ENCODE measurements around the gene VAMP8.
"Not testable (repeated sequence)": the region's sequence is repeated elsewhere in the genome, so short reads cannot be mapped to it uniquely, and the experiment has no call there.

Gene VAMP8

DNA sequence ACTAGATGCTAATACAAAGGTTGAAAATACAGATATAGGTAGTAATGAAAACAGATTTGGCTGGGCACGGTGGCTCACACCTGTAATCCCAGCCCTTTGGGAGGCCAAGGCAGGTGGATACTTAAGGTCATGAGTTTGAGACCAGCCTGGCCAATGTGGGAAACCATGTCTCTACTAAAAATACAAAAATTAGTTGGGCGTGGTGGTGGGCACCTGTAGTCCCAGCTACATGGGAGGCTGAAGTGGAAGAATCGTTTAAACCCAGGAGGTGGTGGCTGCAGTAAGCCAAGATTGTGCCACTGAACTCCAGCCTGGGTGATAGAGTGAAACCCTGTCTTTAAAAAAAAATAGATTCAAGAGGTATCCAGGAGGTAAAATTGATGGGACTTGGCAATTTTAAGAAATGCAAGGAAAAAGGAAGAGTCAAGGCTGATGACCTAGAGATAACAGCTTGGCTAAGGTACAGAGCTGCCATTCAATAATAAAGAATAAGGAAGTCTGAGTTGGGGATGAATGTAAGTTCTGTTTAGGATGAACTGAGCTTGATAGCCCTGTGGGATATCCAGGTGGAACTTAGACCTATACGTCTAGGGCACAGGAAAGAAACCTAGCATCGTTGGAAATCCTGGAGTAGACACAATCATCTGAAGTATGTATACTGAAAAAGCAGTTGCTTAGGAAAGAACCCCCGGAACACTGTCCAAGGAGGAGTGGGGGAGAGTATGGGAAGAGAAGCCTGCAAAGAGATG, 29.4 kb upstream of the VAMP8 start:
- DNase-seq = no peak

DNA sequence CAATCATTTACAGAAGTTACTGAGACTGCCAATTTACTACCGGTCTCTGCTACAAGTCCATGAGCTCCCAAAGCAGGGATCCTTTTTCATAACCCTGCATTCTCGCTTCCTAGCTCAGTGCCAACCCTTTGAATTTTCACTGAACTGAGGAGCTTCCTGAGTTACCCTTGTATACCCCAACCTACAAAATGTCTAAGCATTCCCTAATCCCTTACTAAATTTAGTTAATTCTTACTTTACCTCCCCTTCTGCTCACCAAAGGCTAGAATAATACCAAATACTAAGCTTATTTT, 28.8 kb upstream of the VAMP8 start:
- DNase-seq = no peak

DNA sequence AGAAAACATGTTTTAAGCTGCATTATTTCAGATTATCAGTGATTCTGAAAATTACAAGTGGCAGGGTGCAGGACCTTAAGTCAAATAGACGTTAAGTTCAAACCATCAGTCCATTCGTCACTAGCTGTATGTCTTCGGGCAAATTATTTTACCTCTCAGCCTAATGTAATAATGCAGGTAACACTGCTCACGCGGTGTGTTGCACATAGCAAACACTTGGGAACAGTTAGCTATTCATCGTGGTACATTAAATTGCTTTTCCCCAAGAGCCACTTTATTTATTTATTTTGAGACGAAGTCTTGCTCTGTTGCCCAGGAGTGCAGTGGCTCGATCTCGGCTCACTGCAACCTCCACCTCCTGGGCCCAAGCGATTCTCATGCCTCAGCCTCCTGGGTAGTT, 28.3 kb upstream of the VAMP8 start:
- no peak for DNase-seq

DNA sequence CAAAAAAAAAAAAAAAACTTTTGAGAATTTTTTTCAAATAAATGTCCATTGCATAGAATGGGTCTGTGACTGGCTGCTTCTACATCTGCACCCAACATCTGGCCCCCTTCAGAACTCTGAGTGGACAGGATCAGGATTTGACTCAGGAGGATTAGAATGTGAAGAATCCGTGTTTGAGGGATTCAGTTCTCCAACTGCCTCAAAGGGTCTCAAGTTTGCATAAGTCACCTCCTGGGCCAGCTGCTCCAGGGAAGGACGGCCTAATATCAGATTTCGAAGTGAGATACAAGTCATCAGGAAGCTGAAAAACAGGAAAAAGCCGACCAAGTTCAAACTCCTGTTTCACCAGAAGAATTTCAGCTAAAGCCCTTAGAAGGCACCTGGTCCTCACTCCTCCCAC, 27.6 kb upstream of the VAMP8 start:
- DNase-seq = no peak

DNA sequence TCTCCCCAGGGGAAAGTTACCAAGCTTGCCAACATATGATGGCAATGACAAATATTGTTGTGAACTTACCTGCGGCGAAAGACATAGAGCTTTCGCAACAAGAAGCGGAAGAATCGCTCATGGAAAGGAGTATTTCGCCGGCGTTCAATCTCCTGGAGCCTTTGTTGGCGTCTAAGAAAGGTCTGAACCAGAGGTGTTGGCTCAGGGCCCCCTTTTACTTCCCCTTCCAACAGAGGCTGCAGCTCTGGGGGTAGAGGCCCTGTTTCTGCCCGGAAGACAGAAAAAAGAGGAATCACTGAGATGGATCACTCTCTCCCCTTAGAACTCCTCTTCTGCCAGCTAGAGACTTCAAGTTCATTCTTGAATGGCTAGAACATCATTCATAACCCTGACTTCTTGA, 26.9 kb upstream of the VAMP8 start:
- DNase-seq = no peak

DNA sequence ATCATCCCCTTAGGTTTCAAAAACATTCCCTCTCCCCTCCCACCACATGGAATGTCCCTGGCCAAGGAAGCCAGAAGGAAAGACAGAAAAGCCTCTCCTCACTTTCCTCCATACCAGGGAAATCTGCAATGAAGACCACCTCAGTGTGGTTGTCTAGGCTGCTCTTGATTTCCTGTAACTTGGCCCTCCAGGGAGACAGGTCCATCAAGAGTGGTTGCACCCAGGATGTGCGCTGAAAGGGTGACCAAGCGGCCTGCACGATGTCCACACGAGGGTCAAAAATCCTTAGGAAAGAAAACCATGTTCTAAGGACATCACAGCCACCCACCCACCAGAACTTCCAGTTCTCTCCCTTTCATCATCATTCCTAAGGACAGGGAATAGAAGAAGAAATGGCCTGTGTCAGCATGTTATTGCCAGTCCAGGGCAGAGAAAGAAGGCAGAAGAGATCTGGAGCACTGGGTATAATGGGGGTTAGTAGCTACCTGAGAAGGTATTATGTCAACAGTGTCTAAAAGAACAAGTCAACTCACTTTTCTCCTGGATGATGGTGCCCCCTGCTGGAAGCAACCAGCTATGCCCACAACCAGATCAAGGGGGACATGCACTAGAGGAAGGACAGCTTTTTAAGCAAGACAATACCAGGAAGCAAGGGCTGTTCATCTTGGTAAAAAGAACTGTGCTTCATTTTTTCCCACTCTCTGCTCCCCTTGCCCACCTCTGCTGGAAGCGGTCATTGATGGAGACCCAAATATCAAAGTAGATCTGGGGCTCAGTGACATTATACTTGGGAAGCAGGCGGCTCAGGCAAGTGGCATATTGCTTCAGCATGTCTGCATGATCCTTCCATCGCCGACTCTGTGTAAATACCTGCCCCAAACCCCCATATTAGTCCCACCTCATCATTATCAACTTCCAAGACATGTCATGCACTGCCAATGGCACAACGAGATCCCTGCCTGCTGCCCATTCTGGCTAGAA, 25.4 kb upstream of the VAMP8 start:
- DNase-seq = peak; percentile 77 to 86

DNA sequence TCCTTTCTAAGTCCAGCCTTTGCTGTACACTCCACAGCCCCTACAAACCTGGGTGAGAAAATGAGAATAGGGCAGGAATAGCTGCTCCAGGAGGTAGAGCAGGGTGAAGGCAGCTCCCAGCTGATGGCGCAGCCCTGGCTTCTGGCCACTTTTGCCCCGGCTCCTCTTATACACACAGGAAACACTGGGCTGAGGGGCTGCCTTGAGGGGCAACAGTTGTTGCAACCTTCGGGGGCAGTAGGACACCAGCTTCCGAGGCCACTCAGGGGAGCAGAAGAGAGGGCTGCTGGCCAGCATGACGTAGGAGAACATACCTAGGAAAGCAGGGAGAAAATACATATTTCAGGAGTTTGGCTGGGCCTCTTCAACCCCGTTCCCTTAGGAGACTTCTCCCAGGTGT, 24.2 kb upstream of the VAMP8 start:
- DNase-seq = no peak

DNA sequence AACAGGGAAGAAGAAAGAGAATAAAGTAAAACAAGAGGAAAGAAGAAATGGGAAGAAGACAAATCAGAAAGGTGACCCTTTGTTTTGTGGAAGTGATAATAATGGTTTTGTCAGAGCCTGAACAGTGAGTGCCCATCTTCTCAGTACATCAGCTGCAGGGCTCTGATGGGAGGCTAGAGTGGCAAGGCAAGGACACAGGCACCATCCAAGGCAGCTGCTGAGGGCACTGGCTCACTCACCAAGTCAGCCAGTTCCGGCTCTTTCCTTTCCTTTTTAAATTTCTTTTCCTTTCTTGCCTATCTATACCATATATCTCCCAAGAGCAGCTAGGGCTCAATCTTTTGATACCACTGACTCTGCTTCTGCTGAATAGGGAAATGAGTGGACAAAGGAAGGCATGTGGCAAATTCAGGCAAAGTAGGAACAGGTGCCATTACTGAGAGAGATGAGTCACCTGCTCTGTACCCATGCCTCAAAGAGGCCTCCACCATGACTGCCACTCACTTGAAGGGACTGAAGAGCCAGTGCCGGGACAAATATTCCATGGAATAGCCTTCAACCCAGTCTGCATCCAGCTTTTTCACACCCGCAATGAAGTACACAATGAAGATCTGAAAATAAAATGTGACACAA, 22.3 kb upstream of the VAMP8 start:
- no peak for DNase-seq

DNA sequence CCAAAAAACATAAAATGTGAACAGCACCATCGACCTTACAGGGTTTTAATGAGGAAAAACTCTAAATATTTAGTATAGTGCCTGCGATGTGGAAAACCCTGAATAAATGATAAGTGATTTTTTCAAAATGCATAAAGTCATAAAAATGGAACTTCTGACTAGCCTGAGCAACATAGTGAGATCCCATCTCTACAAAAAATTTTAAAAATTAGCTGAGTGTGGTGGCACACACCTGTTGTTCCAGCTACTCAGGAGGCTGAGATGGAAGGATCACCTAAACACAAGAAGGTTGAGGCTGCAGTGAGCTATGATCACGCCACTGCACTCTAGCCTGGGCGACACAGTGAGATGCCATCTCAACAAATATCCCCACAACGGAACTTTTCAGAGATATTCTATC, 20.3 kb upstream of the VAMP8 start:
- DNase-seq = no peak

DNA sequence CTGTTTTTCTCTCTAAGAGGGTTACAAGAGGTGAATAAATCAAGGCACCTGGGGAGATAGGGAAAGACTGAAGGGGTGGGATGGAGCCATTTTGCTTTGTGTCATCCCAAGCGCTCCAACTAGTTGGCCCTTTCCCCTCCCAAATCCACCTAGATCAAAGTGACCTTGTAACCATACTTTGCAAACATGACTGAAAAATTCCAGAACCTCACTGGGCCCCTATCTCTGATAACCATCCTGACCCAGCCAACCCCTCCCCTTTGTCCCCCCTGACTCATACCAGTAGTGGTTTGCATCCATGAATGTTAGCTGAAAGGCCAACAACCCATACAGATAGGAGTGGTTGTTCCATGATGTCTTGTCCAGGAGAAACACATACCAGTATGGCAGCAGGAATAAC, 19.2 kb upstream of the VAMP8 start:
- DNase-seq = no peak

DNA sequence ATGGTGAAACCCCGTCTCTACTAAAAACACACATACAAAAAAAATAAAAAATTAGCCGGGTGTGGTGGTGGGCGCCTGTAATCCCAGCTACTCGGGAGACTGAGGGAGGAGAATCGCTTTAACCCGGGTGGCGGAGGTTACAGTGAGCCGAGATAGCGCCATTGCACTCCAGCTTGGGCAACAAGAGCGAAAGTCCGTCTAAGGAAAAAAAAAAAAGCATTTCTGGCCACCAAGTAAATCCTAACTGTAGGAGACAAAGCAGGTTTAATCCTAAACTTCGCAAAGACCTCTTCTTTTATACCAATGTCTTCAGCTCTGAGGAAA, 17.0 kb upstream of the VAMP8 start:
- not testable (repeated sequence) for DNase-seq

DNA sequence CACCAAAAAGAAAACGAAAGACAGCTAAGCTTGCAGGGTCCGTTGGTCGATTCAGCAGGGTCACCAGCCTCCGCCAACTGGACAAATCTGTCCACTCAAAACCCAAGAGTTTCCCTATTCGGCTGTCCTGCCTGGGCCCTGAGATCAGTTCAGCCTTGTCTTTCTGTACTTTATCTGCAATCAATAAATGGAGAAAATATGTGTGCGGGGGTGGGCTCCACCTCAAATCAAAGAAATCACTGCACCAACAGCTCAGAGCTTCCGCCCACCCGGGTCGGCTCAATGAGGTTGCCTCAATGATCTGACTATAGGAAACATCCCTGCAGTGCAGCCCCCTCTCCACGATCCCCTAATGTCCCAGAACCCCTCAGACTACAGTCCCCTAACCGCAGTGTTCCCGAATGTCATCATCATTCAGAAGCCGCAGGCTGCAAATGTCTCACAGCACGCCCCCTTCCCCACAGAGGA, 16.5 kb upstream of the VAMP8 start:
- no peak for DNase-seq

DNA sequence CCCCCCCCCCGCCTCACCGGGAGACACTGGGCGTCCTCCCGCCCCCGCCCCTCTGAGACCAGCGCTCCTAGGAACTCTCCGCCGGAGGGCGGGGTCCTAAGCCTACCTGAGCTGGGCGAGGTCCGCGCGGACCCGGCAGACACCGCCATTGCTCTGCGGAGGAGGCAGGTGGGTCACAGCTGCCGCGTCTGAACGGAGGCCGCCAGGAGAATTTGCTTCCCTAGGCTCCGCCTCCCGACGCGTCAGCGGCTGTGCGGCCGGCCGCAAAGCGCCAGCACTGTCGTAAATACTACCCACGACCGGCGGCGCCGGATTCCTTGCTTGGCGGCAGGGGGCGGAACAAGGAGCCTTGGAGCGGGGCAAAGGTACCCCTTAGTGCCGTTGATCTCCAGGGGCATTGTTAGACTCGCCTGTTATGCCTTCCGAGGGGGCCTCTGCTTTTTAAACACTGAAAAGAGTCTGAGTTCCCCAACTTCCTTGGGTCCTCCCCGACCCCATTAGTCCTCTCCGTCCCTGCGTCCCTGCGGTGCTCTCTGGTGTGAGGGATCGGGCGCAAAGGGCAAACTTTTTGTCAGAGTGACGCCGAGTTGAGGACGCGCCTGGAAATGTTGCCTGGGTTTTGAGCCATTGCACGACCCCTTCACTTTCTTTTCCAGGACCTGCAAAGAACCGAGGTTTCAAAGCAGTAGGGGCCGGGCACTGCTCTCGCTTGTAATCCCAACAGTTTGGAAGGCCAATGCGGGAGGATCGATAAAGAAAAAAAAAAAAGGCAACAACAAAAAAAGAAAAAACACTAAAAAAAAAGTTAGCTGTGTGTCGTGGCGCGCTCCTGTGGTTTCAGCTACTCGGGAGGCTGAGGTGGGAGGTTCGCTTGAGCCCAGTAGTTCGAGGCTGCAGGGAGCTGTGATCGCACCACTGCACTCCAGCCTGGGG, 15.8 kb upstream of the VAMP8 start, which contains the start of gene GGCX:
TSS of gene GGCX (minus strand) at position 214 of the 933 bp plus-strand sequence. CDS start at position 149, 65 bp downstream.
- DNase-seq = peak; percentile 90 to 92

DNA sequence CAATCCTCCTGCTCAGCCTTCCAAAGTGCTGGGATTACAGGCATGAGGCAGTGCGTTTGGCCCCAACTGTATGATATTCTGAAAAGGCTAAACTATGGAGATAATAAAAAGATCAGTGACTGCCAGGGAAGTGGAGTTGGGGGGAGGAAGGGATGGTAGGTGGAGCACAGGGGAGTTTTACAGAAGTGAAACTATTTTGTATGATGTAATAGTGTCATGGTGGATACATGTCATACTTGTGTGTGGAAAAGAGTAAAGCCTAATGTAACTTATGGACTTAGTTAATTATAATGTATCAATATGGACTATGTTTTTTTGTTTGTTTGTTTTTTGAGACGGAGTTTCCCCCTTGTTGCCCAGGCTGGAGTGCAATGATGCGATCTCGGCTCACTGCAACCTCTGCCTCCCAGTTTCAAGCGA, 13.2 kb upstream of the VAMP8 start:
- no peak for DNase-seq

DNA sequence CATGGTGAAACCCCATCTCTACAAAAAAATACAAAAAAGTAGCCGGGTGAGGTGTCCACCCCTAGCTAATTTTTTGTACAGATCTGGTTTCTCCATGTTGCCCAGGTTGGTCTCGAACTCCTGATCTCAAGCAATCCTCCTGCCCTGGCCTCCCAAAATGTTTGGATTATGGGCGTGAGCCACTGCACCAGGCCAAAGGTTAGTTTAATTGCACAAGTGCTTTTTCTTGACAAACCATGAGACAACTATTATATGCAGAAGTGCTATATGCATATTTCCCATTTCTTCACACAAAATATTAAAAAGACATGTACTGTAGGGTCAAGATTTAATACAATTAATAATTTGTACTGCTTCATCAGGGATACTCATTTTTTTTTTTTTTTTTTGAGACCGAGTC, 11.1 kb upstream of the VAMP8 start:
- DNase-seq = no peak

DNA sequence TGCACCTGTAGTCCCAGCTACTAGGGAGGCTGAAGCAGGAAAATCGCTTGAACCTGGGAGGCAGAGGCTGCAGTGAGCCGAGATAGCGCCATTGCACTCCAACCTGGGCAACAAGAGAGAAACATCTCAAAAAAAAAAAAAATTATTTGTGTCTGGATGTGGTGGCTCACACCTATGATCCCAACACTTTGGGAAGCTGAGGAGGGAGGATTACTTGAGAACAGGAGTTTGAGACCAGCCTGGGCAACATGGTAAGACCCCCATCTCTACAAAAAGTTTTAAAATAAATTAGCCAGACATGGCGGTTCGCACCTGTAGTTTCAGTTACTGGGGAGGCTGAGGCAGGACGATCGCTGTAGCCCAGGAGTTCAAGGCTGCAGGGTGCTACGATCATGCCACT, 1.6 kb upstream of the VAMP8 start:
- DNase-seq = no peak

DNA sequence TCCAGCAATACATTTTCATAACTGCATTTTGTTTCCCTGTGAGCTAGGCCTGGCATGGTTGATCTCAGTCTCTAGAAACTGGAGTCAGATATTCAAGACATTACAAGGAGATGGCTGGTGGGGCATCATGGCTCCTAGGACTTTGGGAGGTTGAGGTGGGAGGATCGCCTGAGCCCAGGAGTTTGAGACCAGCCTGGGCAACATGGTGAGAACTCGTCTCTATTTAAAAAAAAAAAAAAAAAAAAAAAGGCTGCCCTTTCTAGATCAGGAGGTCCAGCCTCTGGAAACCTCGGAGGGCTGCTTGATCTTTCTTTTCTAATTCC, 362 bp upstream of the VAMP8 start:
- no peak for DNase-seq

DNA sequence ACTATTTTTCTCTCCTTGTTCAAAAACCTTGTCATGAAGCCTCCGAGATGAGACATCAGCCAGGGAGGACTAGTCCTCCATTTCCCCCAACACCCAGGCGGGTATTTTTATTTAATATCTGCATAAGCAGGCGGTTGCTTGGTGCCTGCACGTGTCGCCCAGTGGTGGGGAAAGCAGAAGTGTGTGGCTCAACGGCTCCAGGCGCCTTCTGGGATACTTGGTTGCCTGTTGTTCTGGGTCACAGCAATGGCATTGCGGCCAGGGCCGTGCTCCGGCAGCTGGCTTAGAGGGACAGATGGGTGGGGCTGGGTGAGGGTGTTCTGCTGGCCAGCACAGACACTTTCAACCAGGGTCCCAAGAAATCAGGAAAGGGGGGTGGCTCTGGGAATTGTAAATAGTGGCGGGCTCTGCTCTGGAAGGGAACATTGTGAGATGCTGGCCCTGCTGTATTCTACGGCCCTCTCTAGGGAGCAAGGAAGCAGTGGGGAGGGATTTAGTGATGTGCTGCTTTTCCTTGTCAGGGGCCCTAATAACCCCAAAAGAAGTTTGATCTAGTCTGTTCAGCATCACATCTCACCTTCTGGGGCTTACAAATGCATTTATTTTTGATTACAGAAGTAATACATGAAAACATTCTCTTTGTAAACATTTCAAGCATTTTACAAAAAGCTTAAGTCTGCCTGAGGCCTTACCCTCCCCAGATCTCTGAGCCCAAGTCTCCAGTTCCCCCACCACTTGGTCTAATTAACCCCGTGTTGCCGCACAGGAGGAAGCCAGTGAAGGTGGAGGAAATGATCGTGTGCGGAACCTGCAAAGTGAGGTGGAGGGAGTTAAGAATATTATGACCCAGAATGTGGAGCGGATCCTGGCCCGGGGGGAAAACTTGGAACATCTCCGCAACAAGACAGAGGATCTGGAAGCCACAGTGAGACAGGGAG, 1.1 kb downstream of the VAMP8 start:
- no peak for DNase-seq

DNA sequence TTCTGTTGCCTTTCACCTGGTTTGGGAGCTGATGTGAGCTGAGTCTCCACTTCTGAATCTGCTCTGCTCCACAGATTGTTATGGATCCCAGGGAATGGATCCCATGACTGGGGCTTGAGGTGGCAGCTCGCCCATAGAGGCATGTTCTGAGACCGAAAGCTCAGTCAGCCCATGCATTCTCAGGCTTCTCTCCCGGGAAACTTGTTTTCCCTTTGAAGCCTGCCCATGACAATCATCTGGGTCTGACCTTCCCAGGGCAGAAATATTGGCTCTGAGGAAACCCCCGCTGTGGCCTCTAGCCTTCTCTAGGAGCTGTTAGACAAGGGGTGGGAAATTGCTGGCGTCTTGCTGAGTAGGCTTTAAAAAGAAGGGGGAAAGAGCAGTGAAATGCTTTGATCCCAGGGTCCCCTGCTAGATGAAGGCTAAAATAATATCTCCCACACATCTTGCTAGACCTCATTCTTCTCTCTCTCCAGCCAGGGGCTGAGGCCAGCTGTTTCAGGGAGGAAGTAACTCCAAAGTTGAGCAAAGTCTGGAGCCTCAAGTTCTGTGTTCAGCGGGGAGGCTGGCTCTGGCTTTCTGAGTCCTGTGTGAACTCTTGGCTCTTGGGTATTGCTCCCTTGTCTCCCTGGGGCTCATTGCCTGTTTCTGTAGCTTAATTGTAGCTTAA, 2.0 kb downstream of the VAMP8 start:
- DNase-seq = no peak

DNA sequence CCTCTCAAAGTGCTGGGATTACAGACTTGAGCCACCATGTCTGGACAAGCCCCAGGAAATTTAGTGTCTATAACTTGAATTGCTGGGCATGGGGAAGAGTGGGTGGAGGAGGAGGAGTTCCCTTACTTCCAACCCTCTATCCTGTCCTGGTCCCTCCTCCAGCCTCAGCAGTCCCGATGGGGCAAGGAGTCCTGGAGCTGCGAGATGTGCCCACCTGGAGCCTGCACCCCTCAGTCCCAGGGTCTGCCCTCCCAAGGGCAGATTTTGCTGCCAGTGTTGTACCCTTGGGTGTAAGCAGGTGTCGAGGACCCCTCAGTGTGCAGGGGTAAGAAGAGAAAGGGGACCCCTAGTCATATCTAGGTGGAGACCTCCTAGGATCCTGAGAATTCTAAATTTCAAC, 2.8 kb downstream of the VAMP8 start:
- DNase-seq = no peak

DNA sequence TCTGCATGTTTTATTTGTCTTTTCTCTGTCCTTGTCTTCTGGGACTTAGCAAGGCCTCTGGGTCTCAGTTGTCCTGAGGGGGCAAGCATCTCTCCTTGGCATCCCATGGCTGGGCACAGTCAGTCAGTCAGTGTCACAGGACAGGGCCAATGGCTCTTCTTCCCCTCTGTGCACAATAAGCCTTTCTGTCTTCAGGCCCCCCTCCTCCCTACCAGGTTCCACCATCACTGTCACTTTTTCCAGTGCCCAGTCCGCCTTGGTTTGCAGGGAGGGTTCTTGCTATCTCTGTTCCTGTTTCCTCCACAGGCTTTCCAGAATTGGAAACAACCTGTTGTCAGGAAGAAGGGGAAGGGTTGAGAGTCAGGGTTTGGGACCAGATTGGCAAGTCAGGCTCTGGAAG, 5.1 kb downstream of the VAMP8 start:
- no peak for DNase-seq

All from hippocampal formation (tissue), 2 donors.